T-cell (primary cell): ENCODE measurements around the gene ACOX3. TPM values are rescaled to one million over a fixed set of nuclear protein-coding genes. Genes with fewer than 3 reads are reported as not detected.
A peak's percentile ranks its signal among the peaks of the same experiment; 100 is the strongest.

Source experiments
- ATAC-seq, 4 experiments: fragments of 200-7000 bp in 3 of 4; fragments of 150-1000 bp in 1 of 4; cut with Tn5 transposase; replicated peaks in 1 of 4; 1 replicate in 3 of 4; 2 replicates in 1 of 4; pipeline ENCODE4 v1.10.0; 2021; ENCODE audit warnings: moderate library complexity in 3 of 4, mild to moderate bottlenecking in 2 of 4, moderate number of reproducible peaks in 1 of 4
- CTCF ChIA-PET, 2 donors: fragments of 300-600 bp; sonication (Branson Sonifier 250); formaldehyde crosslinking; loops; one replicate each; lab custom pipeline; 2022; ENCODE audit warnings: antibody characterized with exemption in 2 of 2; lab: Charles Lee
- POLR2A ChIA-PET, 2 donors: fragments of 300-600 bp; sonication (Branson Sonifier 250); formaldehyde crosslinking; loops; one replicate each; lab custom pipeline; 2022; ENCODE audit warnings: antibody characterized with exemption in 2 of 2; lab: Charles Lee
- DNase-seq, 35 experiments: peaks; one replicate each; pipeline versions ENCODE4 v3.0.0 to v3.0.0-alpha.2; 2013 to 2023
- H3K27ac ChIP-seq: one replicate; pipeline ENCODE4 v1.5.1; 2013; ENCODE audit warnings: low read length
- H3K27me3 ChIP-seq, 2 experiments: replicated peaks in 1 of 2; 1 replicate in 1 of 2; 2 replicates in 1 of 2; pipeline versions ENCODE4 v1.6.1 to v1.7.0; 2013; ENCODE audit warnings: low read length in 1 of 2, mixed read lengths in 1 of 2; ENCODE audit not compliant: control insufficient read depth in 2 of 2, insufficient read depth in 2 of 2; ENCODE audit errors: extremely low read depth in 1 of 2
- H3K36me3 ChIP-seq, 2 donors: 1 replicate in 1 of 2; 2 replicates in 1 of 2; pipeline versions ENCODE4 v1.6.1 to v1.7.0; 2013; ENCODE audit warnings: low read length in 1 of 2; ENCODE audit not compliant: control insufficient read depth in 2 of 2, insufficient read depth in 1 of 2; ENCODE audit errors: extremely low read depth in 1 of 2
- H3K4me1 ChIP-seq, 2 experiments: 1 replicate in 1 of 2; 2 replicates in 1 of 2; pipeline versions ENCODE4 v1.6.1 to v1.7.0; 2013; ENCODE audit warnings: low read length in 2 of 2, mixed read lengths in 1 of 2; ENCODE audit not compliant: insufficient read depth in 2 of 2, control insufficient read depth in 1 of 2; ENCODE audit errors: extremely low read depth in 1 of 2
- H3K4me3 ChIP-seq, 2 donors: 1 replicate in 1 of 2; 2 replicates in 1 of 2; pipeline versions ENCODE4 v1.5.1 to v1.7.0; 2013; ENCODE audit warnings: mild to moderate bottlenecking in 2 of 2, low read length in 1 of 2, moderate library complexity in 1 of 2; ENCODE audit not compliant: control insufficient read depth in 1 of 2; ENCODE audit errors: extremely low read depth in 1 of 2
- H3K9me3 ChIP-seq: 2 replicates; pipeline ENCODE4 v1.7.0; 2013
- H3K27ac Mint-ChIP-seq, 2 donors: one replicate each; pipeline ENCODE4 v1.8.0; 2020 to 2021; ENCODE audit warnings: mild to moderate bottlenecking in 2 of 2, mixed read lengths in 2 of 2
- H3K27me3 Mint-ChIP-seq, 2 donors: one replicate each; pipeline ENCODE4 v1.8.0; 2021 to 2022; ENCODE audit warnings: mixed read lengths in 2 of 2
- H3K36me3 Mint-ChIP-seq: one replicate; pipeline ENCODE4 v1.8.0; 2021; ENCODE audit warnings: mixed read lengths
- H3K4me1 Mint-ChIP-seq, 3 donors: one replicate each; pipeline ENCODE4 v1.8.0; 2020 to 2022; ENCODE audit warnings: mixed read lengths in 3 of 3, mild to moderate bottlenecking in 1 of 3
- H3K4me3 Mint-ChIP-seq, 3 donors: one replicate each; pipeline ENCODE4 v1.8.0; 2020 to 2022; ENCODE audit warnings: mild to moderate bottlenecking in 3 of 3, mixed read lengths in 3 of 3, moderate library complexity in 3 of 3
- H3K9me3 Mint-ChIP-seq, 3 donors: one replicate each; pipeline ENCODE4 v1.8.0; 2020 to 2022; ENCODE audit warnings: mixed read lengths in 3 of 3
- WGBS: methylation state at CpG from one replicate; pipeline ENCODE4 v1.1.5; 2013; ENCODE audit warnings: missing lambda C conversion rate; ENCODE audit not compliant: insufficient coverage; 5-methylcytosine and 5-hydroxymethylcytosine counted together
- total RNA-seq, 35 experiments: library from RNA in 6 of 35; stranded (reverse) in 6 of 35; fragments of 120-200 nt in 1 of 35; gene quantifications; one replicate each; pipeline versions ENCODE4 v1.2.1 to v1.2.4 and lab custom pipeline; 2013 to 2026

ACOX3 gene
- total RNA-seq, 5 donors from 2014 or later (not counting 1 experiment from before 2014, with no cell fraction given) = 9.4 to 20.7 (median 15.8) TPM

DNA sequence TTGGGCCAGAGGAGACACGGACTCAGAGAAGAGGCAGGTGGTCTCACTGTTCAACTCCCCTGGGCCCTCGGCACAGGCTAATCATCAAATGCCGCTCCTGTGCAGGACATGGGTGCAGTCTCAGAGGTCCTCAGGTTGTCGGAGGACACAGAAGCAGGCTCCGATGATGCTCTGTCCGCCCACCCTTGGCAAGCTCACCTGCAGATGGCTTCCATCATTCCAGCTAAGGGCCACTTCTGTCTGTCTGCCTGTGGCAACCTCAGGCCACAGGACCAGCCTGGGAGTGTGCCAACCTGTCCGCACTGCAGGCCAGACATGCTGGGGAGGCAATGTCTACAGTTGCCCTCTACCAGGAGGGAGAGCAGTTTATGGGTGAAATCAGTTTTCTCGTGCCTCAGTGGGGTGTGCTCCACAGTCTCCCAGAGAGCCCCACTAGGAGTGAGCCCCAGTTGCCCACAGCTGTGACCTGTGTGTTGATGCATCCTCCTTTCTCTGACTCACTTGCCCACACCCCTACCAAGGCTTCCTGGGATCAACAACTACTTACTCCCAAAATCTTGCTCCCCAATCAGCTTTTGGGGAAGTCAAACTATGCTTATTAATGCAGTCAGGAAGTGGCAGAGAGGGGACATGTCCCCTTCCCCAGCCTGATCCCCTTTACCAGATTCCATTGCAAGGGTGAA lies 115.1 kb downstream of the ACOX3 start:
- Histone ChIP-seq H3K4me1 (no peaks in the 10 kb centered on the region), H3K27ac (no peak overlapping the region), H3K27me3 (peaks cover 0 to 6% of the 10 kb centered on the region in 2 experiments), H3K36me3 (no peaks in the 10 kb centered on the region), H3K9me3 (no peaks in the 10 kb centered on the region), H3K4me3 (no peak overlapping the region)
- Mint-ChIP-seq H3K9me3 (no peaks in the 10 kb centered on the region), H3K4me3 (no peak overlapping the region), H3K27ac (no peak overlapping the region), H3K27me3 (peaks cover 0 to 4% of the 10 kb centered on the region in 2 donors), H3K4me1 (no peaks in the 10 kb centered on the region), H3K36me3 (no peaks in the 10 kb centered on the region)
- ATAC-seq (no peak), DNase-seq (peak in 1 of 35 experiments; percentile 21)
- ChIA-PET POLR2A (no interaction called here), CTCF (no interaction called here)
- 80% methylated on average over 6 of the region's 8 CpGs for WGBS

DNA sequence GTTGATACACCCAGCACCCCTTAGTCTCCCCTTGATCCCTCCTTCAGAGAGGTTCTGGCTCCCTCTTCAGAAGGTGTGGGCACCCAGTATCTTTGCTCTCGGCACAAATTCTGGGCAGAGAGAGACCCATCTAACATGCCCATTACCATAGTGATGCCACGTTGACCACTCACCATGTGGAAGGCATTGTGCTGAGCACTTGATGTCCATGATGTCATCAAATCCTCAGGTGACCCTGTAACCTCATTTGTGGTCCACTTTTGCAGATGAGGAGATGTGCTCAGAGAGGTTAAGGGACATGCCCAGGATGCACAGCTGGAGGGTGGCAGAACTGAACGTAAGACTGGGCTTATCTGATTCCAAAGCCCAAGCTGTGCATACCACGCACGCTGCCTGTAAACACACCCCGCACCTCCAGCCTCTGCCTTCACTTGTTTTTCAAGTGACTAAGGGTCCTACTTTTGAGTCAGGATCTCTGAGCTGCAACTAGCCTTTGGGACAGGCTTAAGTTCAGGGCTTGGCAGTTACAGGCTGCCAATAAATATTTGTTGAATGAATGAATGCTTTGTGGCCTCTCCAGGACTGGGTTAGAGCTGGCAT lies 115.8 kb downstream of the ACOX3 start:
- ChIA-PET POLR2A (no interaction called here), CTCF (no interaction called here)
- Mint-ChIP-seq H3K4me1 (no peaks in the 10 kb centered on the region), H3K27ac (no peak overlapping the region), H3K4me3 (no peak overlapping the region), H3K36me3 (no peaks in the 10 kb centered on the region), H3K27me3 (peaks cover 0 to 4% of the 10 kb centered on the region in 2 donors), H3K9me3 (no peaks in the 10 kb centered on the region)
- no peaks in the 10 kb centered on the region for H3K36me3 ChIP-seq
- H3K4me1 ChIP-seq = no peaks in the 10 kb centered on the region
- no peaks in the 10 kb centered on the region for H3K9me3 ChIP-seq
- no peak overlapping the region for H3K27ac ChIP-seq
- no peak for ATAC-seq
- peaks cover 0 to 11% of the 10 kb centered on the region in 2 experiments for H3K27me3 ChIP-seq
- WGBS = 67% methylated on average over 6 of the region's 6 CpGs
- no peak for DNase-seq
- no peak overlapping the region for H3K4me3 ChIP-seq

DNA sequence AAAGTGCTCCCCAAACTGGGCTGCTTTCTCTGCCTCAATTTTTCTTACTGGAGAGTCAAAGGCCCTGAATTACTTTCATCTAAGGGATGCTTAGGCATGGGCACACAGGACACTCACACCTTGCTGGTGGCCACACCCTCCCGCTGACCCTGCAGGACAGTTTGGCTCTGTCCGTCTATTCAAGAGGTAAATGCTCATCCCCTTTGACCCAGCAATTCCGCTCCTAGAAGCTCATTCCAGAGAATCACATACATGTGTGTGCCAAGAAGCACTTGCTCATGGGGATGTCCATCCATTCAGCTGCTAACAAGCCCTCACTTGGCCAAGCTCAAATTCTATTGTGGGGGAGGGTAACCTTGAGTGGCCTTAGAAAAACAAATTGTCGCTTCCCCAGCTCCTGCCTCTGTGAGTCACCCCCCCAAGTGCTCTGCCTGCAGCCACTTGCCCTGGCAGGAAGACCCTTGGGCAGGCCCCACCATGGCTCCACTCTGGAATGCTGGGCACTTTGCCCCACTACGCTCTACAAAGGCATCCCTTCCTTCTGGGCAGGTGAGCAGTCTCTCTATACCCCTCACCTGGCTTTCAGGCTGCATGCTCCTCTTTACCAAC lies 116.5 kb downstream of the ACOX3 start:
- DNase-seq (peak in 1 of 35 experiments; percentile 7), ATAC-seq (no peak)
- POLR2A ChIA-PET = no interaction called here
- H3K27me3 Mint-ChIP-seq = peaks cover 0 to 4% of the 10 kb centered on the region in 2 donors
- no peak overlapping the region for H3K4me3 ChIP-seq
- H3K27ac ChIP-seq = no peak overlapping the region
- no peaks in the 10 kb centered on the region for H3K36me3 Mint-ChIP-seq
- no peaks in the 10 kb centered on the region for H3K4me1 ChIP-seq
- H3K27ac Mint-ChIP-seq = no peak overlapping the region
- H3K9me3 ChIP-seq = no peaks in the 10 kb centered on the region
- CTCF ChIA-PET = no interaction called here
- H3K36me3 ChIP-seq = no peaks in the 10 kb centered on the region
- H3K27me3 ChIP-seq = peaks cover 0 to 11% of the 10 kb centered on the region in 2 experiments
- no peaks in the 10 kb centered on the region for H3K9me3 Mint-ChIP-seq
- no peaks in the 10 kb centered on the region for H3K4me1 Mint-ChIP-seq
- WGBS = 85% methylated on average over 4 of the region's 5 CpGs
- no peak overlapping the region for H3K4me3 Mint-ChIP-seq

- no peaks in the 10 kb centered on the region for H3K4me1 ChIP-seq
- ATAC-seq (no peak), DNase-seq (peak in 1 of 35 experiments; percentile 3)
- H3K9me3 Mint-ChIP-seq = no peaks in the 10 kb centered on the region
- H3K4me3 Mint-ChIP-seq = no peak overlapping the region
- H3K27ac Mint-ChIP-seq = no peak overlapping the region
- no peak overlapping the region for H3K4me3 ChIP-seq
- no peak overlapping the region for H3K27ac ChIP-seq
- no peaks in the 10 kb centered on the region for H3K4me1 Mint-ChIP-seq
- H3K9me3 ChIP-seq = no peaks in the 10 kb centered on the region
- H3K36me3 Mint-ChIP-seq = no peaks in the 10 kb centered on the region
- H3K27me3 Mint-ChIP-seq = peaks cover 0 to 4% of the 10 kb centered on the region in 2 donors
- POLR2A ChIA-PET = no interaction called here
- peaks cover 0 to 11% of the 10 kb centered on the region in 2 experiments for H3K27me3 ChIP-seq
- WGBS = 88% methylated on average over 3 of the region's 9 CpGs
- no peaks in the 10 kb centered on the region for H3K36me3 ChIP-seq
- CTCF ChIA-PET = no interaction called here
Measured at GRCh38 chr4:8322794-8323704, 117.5 kb downstream of the ACOX3 start.

DNA sequence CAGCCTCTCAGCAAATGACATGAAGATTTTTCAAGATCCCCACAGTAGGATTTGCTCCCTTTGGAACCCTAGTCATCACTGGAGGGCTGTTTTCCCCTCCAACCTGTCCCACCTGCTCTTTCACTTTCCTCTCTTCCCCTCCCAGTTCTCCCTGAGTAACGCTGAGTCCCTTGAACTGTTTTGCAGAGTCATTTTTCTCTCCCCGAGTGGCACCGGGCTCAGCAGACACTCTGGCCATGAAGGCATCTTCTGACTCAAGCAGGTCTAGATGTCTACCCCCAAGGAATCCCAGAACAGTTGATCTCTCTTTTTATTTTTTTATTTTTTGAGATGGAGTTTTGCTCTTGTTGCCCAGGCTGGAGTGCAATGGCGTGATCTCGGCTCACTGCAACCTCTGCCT lies 118.8 kb downstream of the ACOX3 start:
- Histone ChIP-seq H3K36me3 (no peaks in the 10 kb centered on the region), H3K9me3 (no peaks in the 10 kb centered on the region), H3K4me3 (no peak overlapping the region), H3K27me3 (peaks cover 0 to 12% of the 10 kb centered on the region in 2 experiments), H3K27ac (no peak overlapping the region), H3K4me1 (no peaks in the 10 kb centered on the region)
- Mint-ChIP-seq H3K27me3 (peaks cover 0 to 5% of the 10 kb centered on the region in 2 donors), H3K4me3 (no peak overlapping the region), H3K27ac (no peak overlapping the region), H3K9me3 (no peaks in the 10 kb centered on the region), H3K4me1 (no peaks in the 10 kb centered on the region), H3K36me3 (no peaks in the 10 kb centered on the region)
- ATAC-seq (no peak), DNase-seq (peak in 1 of 35 experiments; percentile 4)
- no CpG with 5 or more reads among the region's 5 CpGs for WGBS
- ChIA-PET CTCF (no interaction called here), POLR2A (no interaction called here)

GRCh38 chr4:8321220-8321619 lies 119.3 kb downstream of the ACOX3 start:
- no peak for DNase-seq
- POLR2A ChIA-PET = no interaction called here

More at GRCh38 chr4:8321220-8321619, 119.3 kb downstream of the ACOX3 start:
- Mint-ChIP-seq H3K36me3 (no peaks in the 10 kb centered on the region), H3K4me1 (no peaks in the 10 kb centered on the region), H3K27me3 (peaks cover 0 to 6% of the 10 kb centered on the region in 2 donors), H3K4me3 (no peak overlapping the region), H3K27ac (no peak overlapping the region), H3K9me3 (no peaks in the 10 kb centered on the region)
- 63% methylated on average over 2 of the region's 2 CpGs for whole genome bisulfite sequencing
- ATAC-seq = peak in 1 of 4 experiments; percentile 12
- H3K4me1 ChIP-seq = no peaks in the 10 kb centered on the region
- H3K27ac ChIP-seq = no peak overlapping the region
- H3K27me3 ChIP-seq = peaks cover 0 to 15% of the 10 kb centered on the region in 2 experiments
- no peaks in the 10 kb centered on the region for H3K36me3 ChIP-seq
- H3K9me3 ChIP-seq = no peaks in the 10 kb centered on the region
- H3K4me3 ChIP-seq = no peak overlapping the region
- CTCF ChIA-PET = no interaction called here
